HG03457 (cell line): ENCODE results near the gene GLDN.
A peak's percentile ranks its signal among the peaks of the same experiment; 100 is the strongest.

Experiments used
- ATAC-seq: cut with Tn5 transposase; IDR thresholded peaks from one replicate; pipeline ENCODE4 v1.9.1; 2021; ENCODE audit warnings: moderate number of reproducible peaks; ENCODE audit not compliant: unreplicated experiment

Gene GLDN

GRCh38 chr15:51322621-51323296 lies 18.7 kb upstream of the GLDN start:
- ATAC-seq: no peak

- ATAC-seq: no peak
Measured at GRCh38 chr15:51323749-51324148, 17.7 kb upstream of the GLDN start.

GRCh38 chr15:51325167-51325566 lies 16.3 kb upstream of the GLDN start:
- ATAC-seq: no peak

GRCh38 chr15:51327081-51327480 lies 14.4 kb upstream of the GLDN start:
- ATAC-seq: no peak

GRCh38 chr15:51328926-51329325 lies 12.5 kb upstream of the GLDN start:
- ATAC-seq: no peak

- ATAC-seq: no peak
Measured at GRCh38 chr15:51331141-51331540, 10.3 kb upstream of the GLDN start.

GRCh38 chr15:51332206-51333147 lies 9.0 kb upstream of the GLDN start:
- ATAC-seq: no peak

- ATAC-seq: no peak
Measured at GRCh38 chr15:51333571-51333970, 7.9 kb upstream of the GLDN start.

- no peak for ATAC-seq
Measured at GRCh38 chr15:51334011-51334451, 7.4 kb upstream of the GLDN start.

GRCh38 chr15:51335087-51335486 lies 6.4 kb upstream of the GLDN start:
- ATAC-seq: no peak

- no peak for ATAC-seq
Measured at GRCh38 chr15:51335538-51336410, 5.7 kb upstream of the GLDN start.

- no peak for ATAC-seq
Measured at GRCh38 chr15:51338496-51338895, 3.0 kb upstream of the GLDN start, which contains the start of gene CYP19A1. Gene CYP19A1 (minus strand): TSS chr15:51338596. CDS start chr15:51242912, 95,684 bp downstream.

- no peak for ATAC-seq
Measured at GRCh38 chr15:51342227-51342999, 958 bp downstream of the GLDN start.

- no peak for ATAC-seq
Measured at GRCh38 chr15:51343466-51343865, 2.0 kb downstream of the GLDN start.

GRCh38 chr15:51346136-51346535 lies 4.7 kb downstream of the GLDN start:
- no peak for ATAC-seq

GRCh38 chr15:51348688-51349087 lies 7.2 kb downstream of the GLDN start:
- ATAC-seq: peak; percentile 80

- no peak for ATAC-seq
Measured at GRCh38 chr15:51349156-51349844, 7.8 kb downstream of the GLDN start.

- no peak for ATAC-seq
Measured at GRCh38 chr15:51350723-51351122, 9.3 kb downstream of the GLDN start.

- ATAC-seq: no peak
Measured at GRCh38 chr15:51353976-51354375, 12.5 kb downstream of the GLDN start.

- no peak for ATAC-seq
Measured at GRCh38 chr15:51355096-51355495, 13.6 kb downstream of the GLDN start.
